ENCODE data around the gene CIITA. TPM values are rescaled to one million over a fixed set of nuclear protein-coding genes. Genes with fewer than 3 reads are reported as not detected.

Gene CIITA
- total and polyA plus RNA-seq, 9 of the 15 experiments (the other 6 are each of a cell fraction or from before 2014, with no cell fraction given): 0.01 to 0.20 (median 0.11) TPM; not detected in 4

GRCh38 chr16:10981697-10982216 lies 104.8 kb downstream of the CIITA start:
- POLR2A ChIA-PET: interaction anchor here (0.7 kb wide), 1 partner anchor 200 kb away, joined by 4 read pairs; no protein-coding TSS in a partner anchor
- peaks cover 63% of the 10 kb centered on the region; the same call in 2 of the 3 replicates for H3K36me3 ChIP-seq (ENCODE audit: control insufficient read depth, insufficient read depth, low read length)
- H3K4me2 ChIP-seq (ENCODE audit: insufficient read depth, low read length): no peak overlapping the region
- no peaks in the 10 kb centered on the region for H3K27me3 ChIP-seq (ENCODE audit: control insufficient read depth in 2 of 2, insufficient read depth in 2 of 2, low read length in 2 of 2)
- no peaks in the 10 kb centered on the region for H3K79me2 ChIP-seq (ENCODE audit: control insufficient read depth, insufficient read depth, low read length)
- 55% methylated on average over 4 of the region's 4 CpGs for WGBS (ENCODE audit: insufficient coverage, low coverage, missing lambda C conversion rate)
- peaks cover 3% of the 10 kb centered on the region in 2 experiments; a peak in 1 of 5 replicates for H3K4me1 ChIP-seq (replicated peaks in 1 of 2; ENCODE audit: control insufficient read depth in 2 of 2, insufficient read depth in 2 of 2, low read length in 2 of 2)
- H3K9ac ChIP-seq (ENCODE audit: insufficient read depth in 1 of 2, low read depth in 2 of 2, low read length in 2 of 2): no peak overlapping the region
- ATAC-seq (peak; percentile 97), DNase-seq (ENCODE audit: extremely low read depth in 1 of 4, low spot score in 3 of 4) (peak in 2 of 4 experiments; percentile 27 to 60), FAIRE-seq (peak; percentile 78)
- in situ Hi-C loops (cut with MboI): no loop called here
- CTCF ChIA-PET (ENCODE audit: low intra/inter-chr PET ratio): no interaction called here
- intact Hi-C loops (cut with micrococcal nuclease): no loop called here
- no peaks in the 10 kb centered on the region for H3K9me1 ChIP-seq (ENCODE audit: control insufficient read depth, insufficient read depth, low read length)
- H3K27ac ChIP-seq (ENCODE audit: extremely low read depth, low read depth, low read length): no peak overlapping the region
- H4K20me1 ChIP-seq (replicated peaks; ENCODE audit: control insufficient read depth, insufficient read depth, low read length): no peaks in the 10 kb centered on the region
- no peak overlapping the region for H3K4me3 ChIP-seq
- no peak overlapping the region for H2AFZ ChIP-seq (ENCODE audit: low read depth, low read length)
- H3K9me3 ChIP-seq (replicated peaks; ENCODE audit: control insufficient read depth, insufficient read depth, low read depth, low read length): no peaks in the 10 kb centered on the region
- no TSS peak for BruUV-seq (replicated peaks)
- TF ChIP-seq CC2D1A (IDR thresholded peaks at IDR 0.05): peak; percentile 60; the same call in 1 of the 2 replicates
- TF ChIP-seq SP2 (IDR thresholded peaks at IDR 0.05; ENCODE audit: extremely low read depth, low read depth, low read length, poor library complexity, severe bottlenecking): peak; percentile 39
- TF ChIP-seq ELK3 (CRISPR knock-in tag; IDR thresholded peaks at IDR 0.05): no peak
- TF ChIP-seq BDP1 (IDR thresholded peaks at IDR 0.05; ENCODE audit: insufficient read depth, insufficient read length): no peak
- 0 out of 2 replicates have a peak, but pooled peaks have one; percentile 21 for TF ChIP-seq CEBPB (tag; IDR thresholded peaks at IDR 0.05)
- 0 out of 2 replicates have a peak, but pooled peaks have one; percentile 19 for TF ChIP-seq SMC3 (conservative IDR thresholded peaks at IDR 0.05; ENCODE audit: insufficient read depth, low read depth, low read length)
- TF ChIP-seq, protein P1, sequence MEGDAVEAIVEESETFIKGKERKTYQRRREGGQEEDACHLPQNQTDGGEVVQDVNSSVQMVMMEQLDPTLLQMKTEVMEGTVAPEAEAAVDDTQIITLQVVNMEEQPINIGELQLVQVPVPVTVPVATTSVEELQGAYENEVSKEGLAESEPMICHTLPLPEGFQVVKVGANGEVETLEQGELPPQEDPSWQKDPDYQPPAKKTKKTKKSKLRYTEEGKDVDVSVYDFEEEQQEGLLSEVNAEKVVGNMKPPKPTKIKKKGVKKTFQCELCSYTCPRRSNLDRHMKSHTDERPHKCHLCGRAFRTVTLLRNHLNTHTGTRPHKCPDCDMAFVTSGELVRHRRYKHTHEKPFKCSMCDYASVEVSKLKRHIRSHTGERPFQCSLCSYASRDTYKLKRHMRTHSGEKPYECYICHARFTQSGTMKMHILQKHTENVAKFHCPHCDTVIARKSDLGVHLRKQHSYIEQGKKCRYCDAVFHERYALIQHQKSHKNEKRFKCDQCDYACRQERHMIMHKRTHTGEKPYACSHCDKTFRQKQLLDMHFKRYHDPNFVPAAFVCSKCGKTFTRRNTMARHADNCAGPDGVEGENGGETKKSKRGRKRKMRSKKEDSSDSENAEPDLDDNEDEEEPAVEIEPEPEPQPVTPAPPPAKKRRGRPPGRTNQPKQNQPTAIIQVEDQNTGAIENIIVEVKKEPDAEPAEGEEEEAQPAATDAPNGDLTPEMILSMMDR (IDR thresholded peaks at IDR 0.05 in 2 of 3, conservative IDR thresholded peaks at IDR 0.05 in 1 of 3; ENCODE audit: insufficient read depth in 2 of 3, low read depth in 1 of 3, low read length in 3 of 3): peak; percentile 66 to 69 (median 67)
- TF ChIP-seq RAD21 (CRISPR knock-in tag; conservative IDR thresholded peaks at IDR 0.05 in 1 of 2, IDR thresholded peaks at IDR 0.05 in 1 of 2): peak; percentile 27 to 62; a peak in 3 of 4 replicates
- TF ChIP-seq, protein P2, sequence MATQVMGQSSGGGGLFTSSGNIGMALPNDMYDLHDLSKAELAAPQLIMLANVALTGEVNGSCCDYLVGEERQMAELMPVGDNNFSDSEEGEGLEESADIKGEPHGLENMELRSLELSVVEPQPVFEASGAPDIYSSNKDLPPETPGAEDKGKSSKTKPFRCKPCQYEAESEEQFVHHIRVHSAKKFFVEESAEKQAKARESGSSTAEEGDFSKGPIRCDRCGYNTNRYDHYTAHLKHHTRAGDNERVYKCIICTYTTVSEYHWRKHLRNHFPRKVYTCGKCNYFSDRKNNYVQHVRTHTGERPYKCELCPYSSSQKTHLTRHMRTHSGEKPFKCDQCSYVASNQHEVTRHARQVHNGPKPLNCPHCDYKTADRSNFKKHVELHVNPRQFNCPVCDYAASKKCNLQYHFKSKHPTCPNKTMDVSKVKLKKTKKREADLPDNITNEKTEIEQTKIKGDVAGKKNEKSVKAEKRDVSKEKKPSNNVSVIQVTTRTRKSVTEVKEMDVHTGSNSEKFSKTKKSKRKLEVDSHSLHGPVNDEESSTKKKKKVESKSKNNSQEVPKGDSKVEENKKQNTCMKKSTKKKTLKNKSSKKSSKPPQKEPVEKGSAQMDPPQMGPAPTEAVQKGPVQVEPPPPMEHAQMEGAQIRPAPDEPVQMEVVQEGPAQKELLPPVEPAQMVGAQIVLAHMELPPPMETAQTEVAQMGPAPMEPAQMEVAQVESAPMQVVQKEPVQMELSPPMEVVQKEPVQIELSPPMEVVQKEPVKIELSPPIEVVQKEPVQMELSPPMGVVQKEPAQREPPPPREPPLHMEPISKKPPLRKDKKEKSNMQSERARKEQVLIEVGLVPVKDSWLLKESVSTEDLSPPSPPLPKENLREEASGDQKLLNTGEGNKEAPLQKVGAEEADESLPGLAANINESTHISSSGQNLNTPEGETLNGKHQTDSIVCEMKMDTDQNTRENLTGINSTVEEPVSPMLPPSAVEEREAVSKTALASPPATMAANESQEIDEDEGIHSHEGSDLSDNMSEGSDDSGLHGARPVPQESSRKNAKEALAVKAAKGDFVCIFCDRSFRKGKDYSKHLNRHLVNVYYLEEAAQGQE (IDR thresholded peaks at IDR 0.05; ENCODE audit: borderline replicate concordance): peak; percentile 42; the same call in 1 of the 2 replicates
- TF ChIP-seq, protein P2 (CRISPR knock-in tag; IDR thresholded peaks at IDR 0.05; ENCODE audit: low read depth): no peak
